K562 (cell line): Measurements from ENCODE around the gene OXT. TPM values are rescaled to one million over a fixed set of nuclear protein-coding genes. Genes with fewer than 3 reads are reported as not detected.
"Not testable (repeated sequence)": the region's sequence is repeated elsewhere in the genome, so short reads cannot be mapped to it uniquely, and the experiment has no call there.

ENCODE experiments used
- ATAC-seq: fragments of 200-7000 bp; cut with Tn5 transposase; 3 replicates; pipeline ENCODE4 v1.9.1; 2020; ENCODE audit warnings: moderate library complexity
- BruUV-seq: library from RNA; stranded (reverse); fragments of 400-500 nt; replicated peaks from 2 replicates; lab custom pipeline; 2021; lab: Mats Ljungman, UMichigan
- CTCF ChIA-PET: fragments of 300-600 bp; formaldehyde crosslinking; extraction: SDS; loops from one replicate; lab custom pipeline; 2021; ENCODE audit warnings: low intra/inter-chr PET ratio; lab: Yijun Ruan, JAX
- POLR2A ChIA-PET: fragments of 300-600, 350-650 bp; sonication (Branson Sonifier 250); formaldehyde crosslinking; extraction: SDS; loops from one replicate; lab custom pipeline; 2021; ENCODE audit warnings: antibody characterized with exemption, inconsistent platforms; lab: Yijun Ruan, JAX
- DNase-seq, 4 experiments: peaks; one replicate each; pipeline versions ENCODE4 v3.0.0 to v3.0.0-alpha.2; 2011 to 2018; ENCODE audit warnings: low spot score in 3 of 4, mixed read lengths in 3 of 4; ENCODE audit errors: extremely low read depth in 1 of 4
- FAIRE-seq: peaks from 2 replicates; lab custom pipeline; 2011; peaks lifted over from hg19 to GRCh38; lab: Jason Lieb, UNC
- H2AFZ ChIP-seq: 2 replicates; pipeline ENCODE4 v1.6.0; 2011; ENCODE audit warnings: low read depth, low read length, control low read depth, inconsistent platforms
- H3K27ac ChIP-seq: fragments of 200-600 bp; 3 replicates; pipeline ENCODE4 v1.8.0; 2011; ENCODE audit warnings: low read depth, mild to moderate bottlenecking, control low read depth, inconsistent platforms, low read length, moderate library complexity, mixed read lengths; ENCODE audit errors: extremely low read depth
- H3K27me3 ChIP-seq, 2 experiments: fragments of 300-600 bp in 1 of 2; 2 replicates in 1 of 2; 3 replicates in 1 of 2; pipeline versions ENCODE4 v1.6.0 to v1.8.0; 2011; ENCODE audit warnings: inconsistent platforms in 2 of 2, low read length in 2 of 2, mild to moderate bottlenecking in 1 of 2, mixed read lengths in 1 of 2, moderate library complexity in 1 of 2; ENCODE audit not compliant: control insufficient read depth in 2 of 2, insufficient read depth in 2 of 2
- H3K36me3 ChIP-seq: fragments of 300-600 bp; 3 replicates; pipeline ENCODE4 v1.8.0; 2011; ENCODE audit warnings: mild to moderate bottlenecking, low read length, inconsistent platforms; ENCODE audit not compliant: control insufficient read depth, insufficient read depth
- H3K4me1 ChIP-seq, 2 experiments: fragments of 200-600 bp in 1 of 2; replicated peaks in 1 of 2; 2 replicates in 1 of 2; 3 replicates in 1 of 2; pipeline versions ENCODE4 v1.5.1 to v1.8.0; 2011; ENCODE audit warnings: inconsistent platforms in 2 of 2, low read length in 2 of 2, mild to moderate bottlenecking in 1 of 2, mixed read lengths in 1 of 2, moderate library complexity in 1 of 2; ENCODE audit not compliant: control insufficient read depth in 2 of 2, insufficient read depth in 2 of 2
- H3K4me2 ChIP-seq: 2 replicates; pipeline ENCODE4 v1.6.1; 2011; ENCODE audit warnings: low read length, control low read depth, inconsistent platforms, mixed read lengths; ENCODE audit not compliant: insufficient read depth
- H3K4me3 ChIP-seq: fragments of 200-600 bp; sonication (generic), shearing (Covaris generic); 2 replicates; pipeline ENCODE4 v1.5.1; 2016; ENCODE audit warnings: control low read depth, inconsistent platforms
- H3K79me2 ChIP-seq: fragments of 200-600 bp; 3 replicates; pipeline ENCODE4 v1.8.0; 2011; ENCODE audit warnings: low read length, inconsistent platforms; ENCODE audit not compliant: control insufficient read depth, insufficient read depth
- H3K9ac ChIP-seq, 2 experiments: 2 replicates each; pipeline versions ENCODE4 v1.6.0 to v1.6.1; 2011; ENCODE audit warnings: low read depth in 2 of 2, low read length in 2 of 2, control low read depth in 1 of 2, inconsistent platforms in 1 of 2, mild to moderate bottlenecking in 1 of 2, mixed read lengths in 1 of 2; ENCODE audit not compliant: insufficient read depth in 1 of 2
- H3K9me1 ChIP-seq: one replicate; pipeline ENCODE4 v1.6.0; 2011; ENCODE audit warnings: inconsistent platforms, mild to moderate bottlenecking, low read length, moderate library complexity; ENCODE audit not compliant: control insufficient read depth, insufficient read depth
- H3K9me3 ChIP-seq: replicated peaks from 2 replicates; pipeline ENCODE4 v1.5.1; 2011; ENCODE audit warnings: low read depth, low read length, inconsistent platforms; ENCODE audit not compliant: control insufficient read depth, insufficient read depth
- H4K20me1 ChIP-seq: replicated peaks from 2 replicates; pipeline ENCODE4 v1.6.1; 2011; ENCODE audit warnings: low read length, inconsistent platforms, mixed read lengths; ENCODE audit not compliant: control insufficient read depth, insufficient read depth
- FOXA3 ChIP-seq, 2 experiments: fragments of 450-650 bp in 1 of 2; sonication (generic) in 1 of 2; formaldehyde crosslinking; IDR thresholded peaks in 1 of 2; conservative IDR thresholded peaks in 1 of 2; 2 replicates each; pipeline versions ENCODE4 v1.4.0 to v1.8.0; 2020 to 2022; ENCODE audit warnings: mild to moderate bottlenecking in 2 of 2, missing genetic modification reagents in 1 of 2
- MEIS2 ChIP-seq: fragments of 450-650 bp; IDR thresholded peaks from 2 replicates; pipeline ENCODE4 v1.6.1; 2014; ENCODE audit warnings: mild to moderate bottlenecking; ENCODE audit not compliant: partially characterized antibody
- PURB ChIP-seq: sonication (generic); formaldehyde crosslinking; IDR thresholded peaks from 2 replicates; pipeline ENCODE4 v1.9.0; 2021; ENCODE audit warnings: low read depth, mild to moderate bottlenecking, missing genetic modification reagents
- TAL1 ChIP-seq: fragments of 450-650 bp; IDR thresholded peaks from 2 replicates; pipeline ENCODE4 v1.6.1; 2016; ENCODE audit warnings: mild to moderate bottlenecking
- TCF7 ChIP-seq: sonication (generic); IDR thresholded peaks from 2 replicates; pipeline ENCODE4 v1.6.1; 2016; ENCODE audit warnings: antibody characterized with exemption, borderline replicate concordance
- TOE1 ChIP-seq, 2 experiments: fragments of 450-650 bp in 1 of 2; sonication (generic) in 1 of 2; formaldehyde crosslinking in 1 of 2; IDR thresholded peaks; 2 replicates each; pipeline versions ENCODE4 v1.7.1 to v1.8.0; 2016 to 2022; ENCODE audit warnings: borderline replicate concordance in 2 of 2, mild to moderate bottlenecking in 2 of 2, antibody characterized with exemption in 1 of 2, inconsistent platforms in 1 of 2, low read depth in 1 of 2, missing genetic modification reagents in 1 of 2, moderate library complexity in 1 of 2
- ZBTB34 ChIP-seq: fragments of 250-450 bp; sonication (Bioruptor Pico); IDR thresholded peaks from 2 replicates; pipeline ENCODE4 v1.8.0; 2021; ENCODE audit warnings: mild to moderate bottlenecking, moderate library complexity
- ZNF121 ChIP-seq: sonication (generic); formaldehyde crosslinking; conservative IDR thresholded peaks from 2 replicates; pipeline ENCODE4 v1.8.0; 2022; ENCODE audit warnings: missing genetic modification reagents
- ZNF224 ChIP-seq: sonication (generic); formaldehyde crosslinking; IDR thresholded peaks from 2 replicates; pipeline ENCODE4 v1.8.0; 2022; ENCODE audit warnings: mild to moderate bottlenecking, missing genetic modification reagents
- ZNF589 ChIP-seq: fragments of 200-800 bp; sonication (Bioruptor generic); IDR thresholded peaks from 2 replicates; pipeline ENCODE4 v1.6.1; 2016; ENCODE audit warnings: low read depth, missing genetic modification characterization, missing compliant biosample characterization
- ZNF699 ChIP-seq: fragments of 250-450 bp; sonication (Bioruptor Pico); IDR thresholded peaks from 2 replicates; pipeline ENCODE4 v1.8.0; 2021; ENCODE audit warnings: mild to moderate bottlenecking, moderate library complexity; ENCODE audit not compliant: insufficient replicate concordance
- ZNF785 ChIP-seq: fragments of 250-450 bp; sonication (Bioruptor Pico); IDR thresholded peaks from 2 replicates; pipeline ENCODE4 v1.4.0; 2020; ENCODE audit warnings: mild to moderate bottlenecking
- WGBS: fragments of 100-300 bp; shearing (Covaris generic); methylation state at CpG from one replicate; pipeline ENCODE4 v1.1.6; 2016; ENCODE audit warnings: low coverage, mixed read lengths; ENCODE audit not compliant: insufficient coverage; ENCODE audit errors: missing lambda C conversion rate; 5-methylcytosine and 5-hydroxymethylcytosine counted together
- in situ Hi-C: fragments of 300-500 bp; cut with MboI; formaldehyde crosslinking; loops from 4 replicates; pipeline ENCODE4 v1.15.0; 2018; ENCODE audit warnings: inconsistent platforms, mixed read lengths
- intact Hi-C: fragments of 100-400 bp; cut with micrococcal nuclease; formaldehyde crosslinking; loops from 2 replicates; pipeline ENCODE4 v1.14.2; 2022
- polyA plus RNA-seq, 8 experiments: library from polyadenylated mRNA; depleted of rRNA in 4 of 8; stranded (reverse) in 5 of 8; unstranded in 3 of 8; fragments of >200 nt; fragmentation: Nextera tagmentation in 2 of 8; fragmentation: Illumina TruSeq in 1 of 8; extraction: Ambion mirVana in 2 of 8; extraction: Trizol in 1 of 8; gene quantifications; 2 replicates each; pipeline versions ENCODE4 v1.2.1 to v1.2.3, GENCODE V29; 2011 to 2014; ENCODE audit warnings: inconsistent platforms in 1 of 8, missing spikeins in 1 of 8
- total RNA-seq, 7 experiments: library from RNA; depleted of rRNA in 6 of 7; stranded (reverse); fragments of >200 nt in 6 of 7; fragmentation: Illumina TruSeq in 2 of 7; extraction: Trizol in 2 of 7; gene quantifications; 2 replicates each; pipeline versions ENCODE4 v1.2.1 to v1.2.3, GENCODE V29; 2011 to 2021; ENCODE audit warnings: low replicate concordance in 1 of 7

The OXT gene
- total and polyA plus RNA-seq, 9 of the 15 experiments (the other 6 are each of a cell fraction or from before 2014, with no cell fraction given), result not detected

GRCh38 chr20:3022559-3023490 lies 48.6 kb upstream of the OXT start:
- peak in 1 of 2 experiments; percentile 58; a peak in 1 of 4 replicates for TF ChIP-seq FOXA3 (CRISPR knock-in tag; conservative IDR thresholded peaks at IDR 0.05 in 1 of 2, IDR thresholded peaks at IDR 0.05 in 1 of 2)
- H3K4me2 ChIP-seq, H3K9ac ChIP-seq, FAIRE-seq, H2AFZ ChIP-seq, H3K79me2 ChIP-seq, H3K4me1 ChIP-seq, H3K27ac ChIP-seq, in situ Hi-C loops, BruUV-seq, ATAC-seq, intact Hi-C loops, H3K4me3 ChIP-seq, DNase-seq, H3K27me3 ChIP-seq, H3K9me1 ChIP-seq, H4K20me1 ChIP-seq, H3K9me3 ChIP-seq, CTCF ChIA-PET: not testable (repeated sequence)
- WGBS, result 68% methylated on average over 15 of the region's 20 CpGs
- peaks cover 59% of the 10 kb centered on the region for H3K36me3 ChIP-seq
- POLR2A ChIA-PET, result interaction anchor here (0.7 kb wide), 1 partner anchor 21 kb away, joined by 3 read pairs; the partner anchor contains the start of gene GNRH2

- FAIRE-seq (no peak), DNase-seq (no peak), ATAC-seq (no peak)
- no peaks in the 10 kb centered on the region for H3K79me2 ChIP-seq
- ChIA-PET CTCF (no interaction called here), POLR2A (no interaction called here)
- intact Hi-C loops (no loop called here), in situ Hi-C loops (no loop called here)
- no peak overlapping the region for H3K4me3 ChIP-seq
- no peaks in the 10 kb centered on the region for H3K9me3 ChIP-seq
- 73% methylated on average over 2 of the region's 2 CpGs for WGBS
- H3K27me3 ChIP-seq, result no peaks in the 10 kb centered on the region
- H3K9ac ChIP-seq, result no peak overlapping the region
- no peak overlapping the region for H3K4me2 ChIP-seq
- TF ChIP-seq TCF7 (no peak), ZBTB34 (no peak), ZNF785 (CRISPR knock-in tag) (no peak), TAL1 (no peak), TOE1 (IDR thresholded peaks at IDR 0.05; ENCODE audit: borderline replicate concordance) (no peak), TOE1 (CRISPR knock-in tag; IDR thresholded peaks at IDR 0.05; ENCODE audit: borderline replicate concordance, low read depth) (no peak), ZNF121 (no peak), PURB (CRISPR knock-in tag) (no peak), ZNF699 (CRISPR knock-in tag) (no peak), MEIS2 (no peak), ZNF589 (CRISPR knock-in tag) (no peak), ZNF224 (CRISPR knock-in tag) (no peak)
- no peak overlapping the region for H2AFZ ChIP-seq
- H3K27ac ChIP-seq, result no peak overlapping the region
- H4K20me1 ChIP-seq, result no peaks in the 10 kb centered on the region
- no peaks in the 10 kb centered on the region for H3K4me1 ChIP-seq
- BruUV-seq, result no TSS peak
- H3K9me1 ChIP-seq, result no peaks in the 10 kb centered on the region
- H3K36me3 ChIP-seq, result peaks cover 59% of the 10 kb centered on the region; the same call in 2 of the 3 replicates
These were observed 43.4 kb upstream of the OXT start for GRCh38 chr20:3027987-3028386.
